Hematopoietic multipotent progenitor cell treated with erythropoietin and hydrocortisone succinate and interleukin-3 and kit ligand, for 15 days (in vitro differentiated cells): ENCODE measurements around the gene SETMAR.

ENCODE experiments used
- DNase-seq: peaks from one replicate; pipeline ENCODE4 v3.0.0-alpha.2; 2015; ENCODE audit warnings: low spot score

Gene SETMAR

DNA sequence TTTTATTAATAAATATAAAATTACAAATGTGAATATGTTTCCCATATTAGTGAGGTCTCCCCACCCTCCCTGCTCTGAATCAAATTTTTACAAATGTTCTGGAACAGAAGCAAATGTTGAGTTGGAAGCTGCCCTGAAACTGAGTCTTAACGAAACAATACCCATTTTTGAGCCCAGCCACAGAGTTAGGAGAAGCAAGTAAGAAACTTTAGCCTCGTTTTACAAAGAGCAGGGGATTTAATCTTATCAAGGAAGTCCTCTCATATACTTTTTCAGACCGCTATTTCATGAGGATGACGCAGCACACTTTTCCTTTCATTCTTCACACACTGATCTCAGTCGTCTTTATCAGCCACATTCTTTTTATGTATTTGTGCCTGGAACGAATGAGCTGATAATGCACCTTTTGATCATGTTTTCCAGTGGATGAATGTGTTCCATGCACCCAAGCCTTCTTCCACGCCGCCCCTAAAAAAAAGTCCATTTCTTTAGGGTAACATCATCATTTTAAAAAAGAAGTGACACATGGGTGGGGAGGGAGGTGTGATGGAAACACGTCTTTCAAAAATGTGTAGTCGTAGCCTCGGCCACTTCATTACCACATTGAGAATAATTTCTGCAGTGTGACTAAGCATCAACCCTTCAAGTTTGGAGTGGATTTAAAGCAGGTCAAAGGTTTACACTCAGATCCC lies 48.1 kb downstream of the SETMAR start:
- peak; percentile 64 for DNase-seq

DNA sequence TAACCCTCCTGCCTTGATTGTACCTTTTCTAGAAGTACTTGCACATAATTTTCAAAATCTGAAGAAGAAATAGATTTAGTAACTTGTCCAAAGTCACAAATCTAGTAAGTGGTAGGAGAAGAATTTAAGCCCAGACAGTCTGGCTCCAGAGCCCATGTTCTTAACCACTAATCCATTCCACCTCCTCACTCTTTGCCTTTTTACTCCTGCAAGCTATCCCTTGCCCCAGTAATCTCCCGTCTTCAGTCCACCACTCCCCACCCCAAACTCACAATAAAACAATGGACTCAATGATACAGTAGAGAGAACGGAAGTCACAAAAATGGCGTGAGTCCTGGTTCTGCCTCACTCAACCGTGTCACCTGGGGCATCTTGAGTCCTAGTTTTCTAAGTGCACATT lies 48.7 kb downstream of the SETMAR start:
- no peak for DNase-seq

DNA sequence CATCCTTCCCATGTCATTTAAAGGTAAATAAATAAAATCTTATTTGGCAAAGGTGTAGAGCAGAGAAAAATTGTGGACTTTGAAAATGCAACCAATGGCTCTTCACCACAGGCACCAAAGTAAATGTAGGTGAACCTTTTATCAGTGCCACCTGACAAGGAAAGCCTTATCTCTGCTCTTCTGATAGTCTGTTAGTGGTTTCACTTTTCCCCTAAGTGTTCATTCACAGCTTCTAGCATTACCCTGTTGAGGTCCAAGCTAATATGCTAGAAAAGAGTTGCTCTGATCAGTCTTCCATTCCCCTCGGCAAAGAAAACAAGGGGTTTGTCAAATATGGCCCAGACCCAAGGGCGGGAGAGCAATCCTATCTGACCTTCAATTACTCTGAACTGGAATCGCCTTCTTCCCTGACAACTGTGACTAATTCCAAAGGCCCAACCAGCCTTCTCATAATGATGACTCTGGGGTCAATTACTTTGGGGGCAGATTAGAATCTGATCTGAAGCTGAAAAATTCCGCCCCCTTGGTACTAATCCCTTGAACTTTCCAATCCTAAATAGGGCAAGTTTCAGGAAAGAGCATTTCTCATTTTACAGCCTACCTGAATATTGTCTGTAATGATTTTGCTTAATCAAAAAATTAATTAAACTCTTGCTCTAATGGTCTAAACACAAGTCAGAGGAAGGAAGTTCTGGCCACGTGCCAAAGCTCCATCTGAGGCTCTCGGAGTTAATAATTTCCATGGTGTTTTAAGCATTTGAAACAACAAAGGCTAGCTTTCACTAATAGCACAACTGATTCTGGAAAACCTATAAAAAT lies 52.4 kb downstream of the SETMAR start:
- peak; percentile 12 for DNase-seq

DNA sequence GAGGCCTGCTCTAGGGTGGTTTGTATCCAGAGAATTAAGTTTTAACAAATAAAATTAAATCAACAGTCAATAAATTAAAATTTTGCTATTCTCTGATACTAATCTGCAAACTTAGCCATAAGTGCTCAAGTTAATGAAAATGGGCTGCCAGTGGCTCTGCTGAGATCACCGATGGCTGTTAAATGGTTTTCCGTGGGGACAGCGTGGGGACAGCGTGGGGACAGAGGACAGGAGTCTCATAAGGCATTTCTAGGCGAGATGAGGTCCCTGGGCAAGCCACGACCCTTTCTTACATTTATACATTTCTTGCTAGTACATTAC lies 53.0 kb downstream of the SETMAR start:
- no peak for DNase-seq

DNA sequence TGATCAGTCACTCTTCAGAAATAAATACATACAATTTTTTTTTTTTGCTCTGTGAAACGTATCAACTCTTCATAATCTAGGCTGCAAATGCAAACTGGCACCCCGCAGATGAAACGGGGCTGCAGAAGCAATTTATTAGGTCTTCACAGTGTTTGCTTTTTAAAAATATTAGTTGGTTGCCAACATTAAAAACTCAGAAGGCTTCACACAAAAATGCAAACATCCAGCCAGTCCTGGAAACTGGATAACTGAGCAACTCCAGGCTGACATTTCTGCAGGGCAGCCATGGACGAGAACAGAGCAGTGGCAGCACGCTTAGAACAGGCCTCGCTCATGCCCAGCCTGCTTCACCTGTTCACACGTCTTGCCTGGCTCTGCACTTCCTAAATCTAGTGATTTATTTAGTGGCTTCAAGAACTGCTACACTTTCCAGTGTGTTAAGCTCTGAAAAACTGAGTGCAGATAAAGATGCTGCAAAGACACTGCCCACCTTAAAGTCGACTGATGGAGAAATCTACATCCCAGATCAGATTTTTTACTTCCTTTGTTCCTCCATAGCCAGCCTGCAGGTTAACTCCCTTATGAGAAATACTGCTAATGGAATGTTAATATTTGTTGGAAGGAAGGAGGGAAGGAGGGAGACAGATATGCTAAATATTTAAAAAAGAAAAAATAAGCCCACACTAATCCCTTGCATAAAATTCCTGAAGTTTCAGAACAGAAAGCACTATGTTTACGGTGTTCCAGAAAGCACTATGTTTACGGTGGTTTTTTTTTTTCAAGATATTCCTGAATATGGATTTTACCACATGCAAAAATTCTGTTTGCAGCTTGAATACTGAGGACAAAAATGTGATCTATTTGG lies 53.6 kb downstream of the SETMAR start:
- DNase-seq: no peak

DNA sequence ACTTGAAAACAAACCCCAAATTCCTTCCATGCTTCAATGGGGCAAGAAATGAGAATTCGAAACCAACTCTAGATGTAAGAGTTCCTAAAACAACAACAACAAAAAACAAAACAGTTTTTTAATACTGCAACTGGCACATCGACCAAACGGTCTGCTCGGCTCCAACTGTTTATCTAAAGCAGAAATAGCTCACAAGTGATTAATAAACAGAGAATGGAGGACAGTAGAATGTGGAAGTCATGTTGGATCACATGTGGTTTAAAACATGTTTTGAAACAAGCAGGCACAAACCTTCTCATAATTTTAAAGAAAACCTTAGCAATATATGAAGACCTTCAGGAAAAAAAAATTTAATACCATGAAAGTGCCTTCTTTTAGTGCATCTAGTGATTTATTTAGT lies 55.1 kb downstream of the SETMAR start:
- DNase-seq: no peak

DNA sequence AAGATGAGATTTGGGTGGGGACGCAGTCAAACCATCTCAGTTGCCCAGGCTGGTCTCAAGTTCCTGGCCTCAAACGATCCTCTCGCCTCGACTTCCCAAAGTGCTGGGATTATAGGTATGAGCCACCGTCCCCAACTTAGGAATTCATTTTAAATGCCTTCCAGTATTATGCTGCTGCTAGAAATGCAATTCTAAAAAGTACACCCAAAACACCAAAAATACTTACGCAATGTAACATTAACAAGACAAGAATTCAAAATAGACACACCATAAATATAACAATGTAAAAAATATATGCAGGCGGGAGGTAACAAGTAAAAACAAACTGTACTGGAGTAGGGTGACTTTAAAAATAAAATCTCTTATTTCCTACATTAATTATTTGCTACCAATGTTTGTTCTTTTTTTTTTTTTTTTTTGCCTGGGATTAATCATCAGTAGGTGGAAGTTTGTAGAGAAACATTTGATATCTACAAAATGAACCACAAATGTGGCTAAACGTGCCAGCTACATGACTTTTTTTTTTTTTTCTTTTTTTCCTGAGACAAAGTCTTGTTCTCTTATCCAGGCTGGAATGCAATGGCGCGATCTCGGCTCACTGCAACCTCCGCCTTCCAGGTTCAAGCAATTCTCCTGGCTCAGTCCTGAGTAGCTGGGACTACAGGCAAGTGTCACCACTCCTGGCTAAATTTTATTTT lies 56.8 kb downstream of the SETMAR start:
- DNase-seq: no peak

DNA sequence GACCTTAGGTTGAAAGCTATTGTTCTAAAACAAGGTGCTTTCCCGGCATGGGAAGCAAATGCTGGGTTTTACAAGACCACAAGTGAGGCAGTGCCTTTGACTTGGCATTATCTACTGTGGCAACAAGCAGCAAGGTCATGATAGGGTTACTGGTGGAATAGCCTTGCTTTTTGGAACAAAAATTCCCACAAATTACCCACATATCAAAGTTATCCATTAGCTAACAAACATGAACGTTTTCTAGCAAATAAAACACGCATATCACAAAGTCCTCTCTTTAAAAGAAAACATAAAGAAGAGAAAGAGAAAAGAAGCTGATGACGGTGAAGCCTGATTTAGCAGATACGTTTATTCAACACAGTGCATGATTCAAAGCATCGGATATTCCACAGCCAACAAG lies 57.6 kb downstream of the SETMAR start:
- DNase-seq: no peak

DNA sequence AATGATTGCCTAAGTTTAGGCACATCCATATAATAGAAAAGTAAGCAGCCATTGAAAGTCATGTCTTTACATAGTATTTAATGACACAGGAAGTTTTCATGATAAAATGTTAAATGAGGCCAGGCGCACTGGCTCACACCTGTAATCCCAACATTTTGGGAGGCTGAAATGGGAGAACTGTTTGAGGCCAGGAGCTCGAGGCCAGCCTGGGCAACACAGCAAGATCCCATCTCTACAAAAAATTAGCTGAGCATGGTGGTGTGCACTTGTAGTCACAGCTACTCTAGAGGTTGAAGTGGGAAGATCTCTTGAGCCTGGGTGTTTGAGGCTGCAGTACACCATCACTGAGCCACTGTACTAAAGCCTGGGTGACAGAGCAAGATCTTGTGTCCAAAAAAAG lies 59.4 kb downstream of the SETMAR start:
- DNase-seq: no peak
